PC-9 (cell line): ENCODE data around the gene TMEFF1.

Experiments used
- EZH2 ChIP-seq: fragments of 200-600 bp; sonication (generic); IDR thresholded peaks from 2 replicates; pipeline ENCODE4 v1.8.0; 2017; ENCODE audit warnings: antibody characterized with exemption, low read depth
- TF ChIP-seq, protein P1 (sequence below): fragments of 200-600 bp; sonication (generic); conservative IDR thresholded peaks from 2 replicates; pipeline ENCODE4 v1.6.1; 2017; ENCODE audit warnings: mixed run types, antibody characterized with exemption, mild to moderate bottlenecking, moderate library complexity

DNA sequence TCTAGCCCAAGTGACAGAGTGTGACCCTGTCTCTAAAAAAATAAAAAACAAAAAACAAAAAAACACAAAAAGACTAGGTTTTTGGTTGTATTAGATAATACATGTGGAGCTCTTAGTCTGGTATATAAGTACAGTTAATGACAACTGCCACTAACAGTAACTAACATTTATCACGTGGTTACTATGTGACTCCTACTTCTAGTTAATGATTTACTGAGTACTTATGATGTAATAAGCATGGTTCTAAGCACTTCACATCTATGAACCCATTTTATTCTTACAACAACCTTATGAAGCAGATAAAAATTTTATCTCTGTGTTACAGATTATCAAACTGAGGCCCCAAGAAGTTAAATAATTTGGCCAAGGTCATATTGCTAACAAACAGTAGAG, 6.1 kb upstream of the TMEFF1 start:
- TF ChIP-seq, protein P1, sequence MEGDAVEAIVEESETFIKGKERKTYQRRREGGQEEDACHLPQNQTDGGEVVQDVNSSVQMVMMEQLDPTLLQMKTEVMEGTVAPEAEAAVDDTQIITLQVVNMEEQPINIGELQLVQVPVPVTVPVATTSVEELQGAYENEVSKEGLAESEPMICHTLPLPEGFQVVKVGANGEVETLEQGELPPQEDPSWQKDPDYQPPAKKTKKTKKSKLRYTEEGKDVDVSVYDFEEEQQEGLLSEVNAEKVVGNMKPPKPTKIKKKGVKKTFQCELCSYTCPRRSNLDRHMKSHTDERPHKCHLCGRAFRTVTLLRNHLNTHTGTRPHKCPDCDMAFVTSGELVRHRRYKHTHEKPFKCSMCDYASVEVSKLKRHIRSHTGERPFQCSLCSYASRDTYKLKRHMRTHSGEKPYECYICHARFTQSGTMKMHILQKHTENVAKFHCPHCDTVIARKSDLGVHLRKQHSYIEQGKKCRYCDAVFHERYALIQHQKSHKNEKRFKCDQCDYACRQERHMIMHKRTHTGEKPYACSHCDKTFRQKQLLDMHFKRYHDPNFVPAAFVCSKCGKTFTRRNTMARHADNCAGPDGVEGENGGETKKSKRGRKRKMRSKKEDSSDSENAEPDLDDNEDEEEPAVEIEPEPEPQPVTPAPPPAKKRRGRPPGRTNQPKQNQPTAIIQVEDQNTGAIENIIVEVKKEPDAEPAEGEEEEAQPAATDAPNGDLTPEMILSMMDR, result no peak
- no peak for TF ChIP-seq EZH2
